ENCODE measurements around the gene UGT1A8. TPM values are rescaled to one million over a fixed set of nuclear protein-coding genes. Genes with fewer than 3 reads are reported as not detected.

The UGT1A8 gene
- total and polyA plus RNA-seq, 2 donors (not counting 3 experiments of a cell fraction or from before 2014, with no cell fraction given) = not detected

DNA sequence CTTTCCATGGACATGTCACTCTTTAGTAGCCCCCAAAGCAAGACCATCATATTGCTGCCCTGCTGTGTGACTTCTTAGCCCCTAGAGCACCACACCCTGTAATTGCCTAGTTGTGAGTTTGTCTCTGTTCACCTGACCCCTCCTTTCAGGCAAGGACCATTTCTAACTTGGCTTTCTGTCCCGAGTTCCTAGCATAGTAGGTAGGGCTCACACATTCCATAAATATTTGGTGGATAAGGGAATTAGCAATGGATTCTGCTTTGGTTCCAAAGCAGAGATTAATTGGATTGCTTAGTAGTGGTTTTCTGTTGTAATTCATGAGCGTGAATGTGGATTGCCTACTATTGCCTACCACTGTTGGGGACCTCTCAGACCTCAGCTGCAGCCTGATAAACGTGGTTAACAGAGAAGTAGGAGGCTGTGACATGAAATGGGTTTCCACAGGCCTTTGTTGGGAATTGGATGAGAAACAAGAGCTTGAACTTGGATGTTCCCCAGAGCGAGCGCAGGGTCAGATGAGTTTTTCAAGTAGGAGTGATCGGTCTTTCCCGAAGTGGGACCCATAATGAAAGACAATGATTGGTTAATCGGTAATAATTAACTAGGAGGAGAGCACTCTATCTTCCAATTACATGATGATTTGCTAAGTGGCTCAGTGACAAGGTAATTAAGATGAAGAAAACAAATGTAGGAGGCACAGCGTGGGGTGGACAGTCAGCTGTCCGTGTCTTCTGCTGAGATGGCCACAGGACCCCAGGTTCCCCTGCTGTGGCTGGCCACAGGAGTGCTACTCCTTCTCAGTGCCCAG, 129.2 kb downstream of the UGT1A8 start:
- dilution Hi-C loops (cut with MboI; ENCODE audit: extremely low pct_ligation_motif_present, low sequenced_read_pairs) = no loop called here
- FAIRE-seq = no peak

DNA sequence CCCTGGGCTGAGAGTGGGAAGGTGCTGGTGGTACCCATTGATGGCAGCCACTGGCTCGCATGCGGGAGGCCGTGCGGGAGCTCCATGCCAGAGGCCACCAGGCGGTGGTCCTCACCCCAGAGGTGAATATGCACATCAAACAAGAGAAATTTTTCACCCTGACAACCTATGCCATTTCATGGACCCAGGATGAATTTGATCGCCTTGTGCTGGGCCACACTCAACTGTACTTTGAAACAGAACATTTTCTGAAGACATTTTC, 129.8 kb downstream of the UGT1A8 start:
- BruUV-seq (replicated peaks) = no TSS peak
- Histone ChIP-seq H3K4me1 (ENCODE audit: control insufficient read depth, extremely low read depth, insufficient read depth, low read length) (no peaks in the 10 kb centered on the region), H3K9me1 (replicated peaks; ENCODE audit: control insufficient read depth, extremely low read depth, insufficient read depth, low read length) (no peaks in the 10 kb centered on the region), H3K4me2 (ENCODE audit: insufficient read depth, low read length) (no peak overlapping the region), H3K79me2 (ENCODE audit: control insufficient read depth, insufficient read depth, low read length) (no peaks in the 10 kb centered on the region), H3K9ac (replicated peaks; ENCODE audit: extremely low read depth, insufficient read depth, low read length) (no peak overlapping the region), H2AFZ (ENCODE audit: low read depth, low read length) (no peak overlapping the region), H4K20me1 (replicated peaks; ENCODE audit: control insufficient read depth, extremely low read depth, insufficient read depth, low read length) (no peaks in the 10 kb centered on the region), H3K4me3 (replicated peaks in 1 of 3; ENCODE audit: insufficient read depth in 1 of 3, low read depth in 1 of 3, low read length in 3 of 3) (no peak overlapping the region), H3K36me3 (ENCODE audit: control insufficient read depth in 2 of 2, extremely low read depth in 1 of 2, insufficient read depth in 2 of 2, low read length in 2 of 2) (no peaks in the 10 kb centered on the region), H3K9me3 (replicated peaks; ENCODE audit: control insufficient read depth, insufficient read depth, low read length) (no peaks in the 10 kb centered on the region), H3K27ac (ENCODE audit: insufficient read depth, low read depth, low read length) (no peak overlapping the region), H3K27me3 (ENCODE audit: control insufficient read depth in 2 of 2, insufficient read depth in 2 of 2, low read length in 2 of 2) (no peaks in the 10 kb centered on the region)
- DNase-seq (ENCODE audit: low read depth, low spot score) (no peak), FAIRE-seq (no peak)
- CTCF ChIA-PET = no interaction called here
- TF ChIP-seq POLR2A (IDR thresholded peaks at IDR 0.05; ENCODE audit: low read depth, low read length) (no peak), JUN (IDR thresholded peaks at IDR 0.05; ENCODE audit: borderline replicate concordance, insufficient read depth, insufficient read length, low read depth) (no peak), EZH2 (IDR thresholded peaks at IDR 0.05; ENCODE audit: borderline replicate concordance, low read depth, low read length, severe bottlenecking) (no peak), GATA2 (IDR thresholded peaks at IDR 0.05; ENCODE audit: insufficient read depth, insufficient read length, low read depth, low read length) (no peak), MYC (IDR thresholded peaks at IDR 0.05; ENCODE audit: low read depth, low read length) (no peak), POLR2AphosphoS5 (IDR thresholded peaks at IDR 0.05; ENCODE audit: insufficient read depth, low read depth, low read length) (no peak), FOS (IDR thresholded peaks at IDR 0.05; ENCODE audit: borderline replicate concordance, insufficient read depth, low read length) (no peak)
- TF ChIP-seq, protein P1, sequence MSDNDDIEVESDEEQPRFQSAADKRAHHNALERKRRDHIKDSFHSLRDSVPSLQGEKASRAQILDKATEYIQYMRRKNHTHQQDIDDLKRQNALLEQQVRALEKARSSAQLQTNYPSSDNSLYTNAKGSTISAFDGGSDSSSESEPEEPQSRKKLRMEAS (IDR thresholded peaks at IDR 0.05; ENCODE audit: insufficient read depth, insufficient read length) = no peak
- TF ChIP-seq, protein P2, sequence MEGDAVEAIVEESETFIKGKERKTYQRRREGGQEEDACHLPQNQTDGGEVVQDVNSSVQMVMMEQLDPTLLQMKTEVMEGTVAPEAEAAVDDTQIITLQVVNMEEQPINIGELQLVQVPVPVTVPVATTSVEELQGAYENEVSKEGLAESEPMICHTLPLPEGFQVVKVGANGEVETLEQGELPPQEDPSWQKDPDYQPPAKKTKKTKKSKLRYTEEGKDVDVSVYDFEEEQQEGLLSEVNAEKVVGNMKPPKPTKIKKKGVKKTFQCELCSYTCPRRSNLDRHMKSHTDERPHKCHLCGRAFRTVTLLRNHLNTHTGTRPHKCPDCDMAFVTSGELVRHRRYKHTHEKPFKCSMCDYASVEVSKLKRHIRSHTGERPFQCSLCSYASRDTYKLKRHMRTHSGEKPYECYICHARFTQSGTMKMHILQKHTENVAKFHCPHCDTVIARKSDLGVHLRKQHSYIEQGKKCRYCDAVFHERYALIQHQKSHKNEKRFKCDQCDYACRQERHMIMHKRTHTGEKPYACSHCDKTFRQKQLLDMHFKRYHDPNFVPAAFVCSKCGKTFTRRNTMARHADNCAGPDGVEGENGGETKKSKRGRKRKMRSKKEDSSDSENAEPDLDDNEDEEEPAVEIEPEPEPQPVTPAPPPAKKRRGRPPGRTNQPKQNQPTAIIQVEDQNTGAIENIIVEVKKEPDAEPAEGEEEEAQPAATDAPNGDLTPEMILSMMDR (IDR thresholded peaks at IDR 0.05; ENCODE audit: extremely low read depth in 1 of 2, insufficient read depth in 1 of 2, low read depth in 1 of 2, low read length in 2 of 2) = no peak
- POLR2A ChIA-PET = no interaction called here
- dilution Hi-C loops (cut with MboI; ENCODE audit: extremely low pct_ligation_motif_present, low sequenced_read_pairs) = no loop called here
- intact Hi-C loops (cut with micrococcal nuclease) = no loop called here

More for the DNA sequence above, 129.2 kb downstream of the UGT1A8 start:
- Histone ChIP-seq H3K27me3 (ENCODE audit: control insufficient read depth in 2 of 2, insufficient read depth in 2 of 2, low read length in 2 of 2) (no peaks in the 10 kb centered on the region), H3K4me3 (replicated peaks in 1 of 3; ENCODE audit: insufficient read depth in 1 of 3, low read depth in 1 of 3, low read length in 3 of 3) (no peak overlapping the region), H3K9me3 (replicated peaks; ENCODE audit: control insufficient read depth, insufficient read depth, low read length) (no peaks in the 10 kb centered on the region), H3K4me1 (ENCODE audit: control insufficient read depth, extremely low read depth, insufficient read depth, low read length) (no peaks in the 10 kb centered on the region), H3K9ac (replicated peaks; ENCODE audit: extremely low read depth, insufficient read depth, low read length) (no peak overlapping the region), H3K4me2 (ENCODE audit: insufficient read depth, low read length) (no peak overlapping the region), H4K20me1 (replicated peaks; ENCODE audit: control insufficient read depth, extremely low read depth, insufficient read depth, low read length) (no peaks in the 10 kb centered on the region), H3K36me3 (ENCODE audit: control insufficient read depth in 2 of 2, extremely low read depth in 1 of 2, insufficient read depth in 2 of 2, low read length in 2 of 2) (no peaks in the 10 kb centered on the region), H3K79me2 (ENCODE audit: control insufficient read depth, insufficient read depth, low read length) (no peaks in the 10 kb centered on the region), H3K27ac (ENCODE audit: insufficient read depth, low read depth, low read length) (no peak overlapping the region), H2AFZ (ENCODE audit: low read depth, low read length) (no peak overlapping the region), H3K9me1 (replicated peaks; ENCODE audit: control insufficient read depth, extremely low read depth, insufficient read depth, low read length) (no peaks in the 10 kb centered on the region)
- DNase-seq (ENCODE audit: low read depth, low spot score) = no peak
- POLR2A ChIA-PET = no interaction called here
- TF ChIP-seq, protein P1 (IDR thresholded peaks at IDR 0.05; ENCODE audit: insufficient read depth, insufficient read length) = no peak
- TF ChIP-seq MYC (IDR thresholded peaks at IDR 0.05; ENCODE audit: low read depth, low read length) = no peak
- TF ChIP-seq GATA2 (IDR thresholded peaks at IDR 0.05; ENCODE audit: insufficient read depth, insufficient read length, low read depth, low read length) = no peak
- no TSS peak for BruUV-seq (replicated peaks)
- intact Hi-C loops (cut with micrococcal nuclease) = no loop called here
- CTCF ChIA-PET = no interaction called here

Measured in endothelial cell of umbilical vein (primary cell).